SHP77 treated with DMSO at 0.1 percent for 48 hours (cell line): ENCODE results near the gene TECTA.
"Not testable (repeated sequence)": the region's sequence is repeated elsewhere in the genome, so short reads cannot be mapped to it uniquely, and the experiment has no call there.

Experiments
- DNase-seq: peaks from one replicate; lab custom pipeline; 2025; lab: John Stamatoyannopoulos, UW

The TECTA gene

DNA sequence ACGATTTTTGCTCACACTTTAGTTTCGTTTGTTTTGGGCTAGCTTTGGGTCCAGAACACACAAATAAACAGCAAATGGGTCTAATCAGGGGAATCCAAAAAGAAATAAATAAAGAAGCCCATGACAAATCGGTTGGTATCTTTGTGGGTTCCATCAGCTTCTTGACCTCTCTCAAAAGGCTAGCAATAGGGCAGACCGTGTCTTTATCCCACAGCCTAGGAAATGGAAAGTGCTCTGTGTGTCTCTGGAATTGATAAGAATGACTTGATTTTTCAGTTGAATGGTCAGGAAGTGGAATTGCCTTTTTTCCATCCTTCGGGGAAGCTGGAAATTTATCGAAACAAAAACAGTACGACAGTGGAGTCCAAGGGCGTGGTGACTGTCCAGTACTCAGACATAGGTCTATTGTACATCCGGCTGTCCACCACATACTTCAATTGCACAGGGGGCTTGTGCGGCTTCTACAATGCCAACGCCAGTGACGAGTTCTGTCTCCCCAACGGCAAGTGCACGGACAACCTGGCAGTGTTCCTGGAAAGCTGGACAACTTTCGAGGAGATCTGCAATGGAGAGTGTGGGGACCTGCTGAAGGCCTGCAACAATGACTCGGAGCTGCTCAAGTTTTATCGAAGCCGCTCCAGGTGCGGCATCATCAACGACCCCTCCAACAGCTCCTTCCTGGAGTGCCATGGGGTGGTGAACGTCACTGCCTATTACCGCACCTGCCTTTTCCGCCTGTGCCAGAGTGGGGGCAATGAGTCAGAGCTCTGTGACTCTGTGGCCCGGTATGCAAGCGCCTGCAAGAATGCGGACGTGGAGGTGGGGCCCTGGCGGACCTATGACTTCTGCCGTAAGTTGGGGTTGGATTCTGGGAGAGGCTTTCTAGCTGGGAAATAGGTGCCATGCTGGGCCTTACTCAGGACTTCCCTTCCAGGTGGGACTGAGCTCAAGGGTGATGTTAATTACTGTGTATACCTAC is 28.6 kb downstream of the TECTA start:
- DNase-seq: no peak

DNA sequence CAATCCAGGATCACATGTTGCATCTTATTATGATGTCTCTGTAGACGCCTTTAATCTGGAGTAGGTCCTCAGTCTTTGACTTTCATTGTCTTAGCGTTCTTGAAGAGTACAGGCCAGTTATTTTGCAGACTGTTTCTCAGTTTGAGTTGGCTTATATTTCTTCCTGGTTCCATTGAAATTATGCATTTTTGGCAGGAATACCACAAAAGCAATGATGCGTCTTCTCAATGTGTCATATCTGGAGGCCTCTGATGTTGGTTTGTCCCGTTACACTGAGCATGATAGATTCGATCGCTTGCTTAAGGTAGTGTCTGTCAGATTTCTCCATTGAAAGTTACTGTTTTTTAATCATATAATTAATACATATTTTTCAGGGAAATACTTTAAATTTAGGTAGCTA is 30.6 kb downstream of the TECTA start:
- no peak for DNase-seq

DNA sequence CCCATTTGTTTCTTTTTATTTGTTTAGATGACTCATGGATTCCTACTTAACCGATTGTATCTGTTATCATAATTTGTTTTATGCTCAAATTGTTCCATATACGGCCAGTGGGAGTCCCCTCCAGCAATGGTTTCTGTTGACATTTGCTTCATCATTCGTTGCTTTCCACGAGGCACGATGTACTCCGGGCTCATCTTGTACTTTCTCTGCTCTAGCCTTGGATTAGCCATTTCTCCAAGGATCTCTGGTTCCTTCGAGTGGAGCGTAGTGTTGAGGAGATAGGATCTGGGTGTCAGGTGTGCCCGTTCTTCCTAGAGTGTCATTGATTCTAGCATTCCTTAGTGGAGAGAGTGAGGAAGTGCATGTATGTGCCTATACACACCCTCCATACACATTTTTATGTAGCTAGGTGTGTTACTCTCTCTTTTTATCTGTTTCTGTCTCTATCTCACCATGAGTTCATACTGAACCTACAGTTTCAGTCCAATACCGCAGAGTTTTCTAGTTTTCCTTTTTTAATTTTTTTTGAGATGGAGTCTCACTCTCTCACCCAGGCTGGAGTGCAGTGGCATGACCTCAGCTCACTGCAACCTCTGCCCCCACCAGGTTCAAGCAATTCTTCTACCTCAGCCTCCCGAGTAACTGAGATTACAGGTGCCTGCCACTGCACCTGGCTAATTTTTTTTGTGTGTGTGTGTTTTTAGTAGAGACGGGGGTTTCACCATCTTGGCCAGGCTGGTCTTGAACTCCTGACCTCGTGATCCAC is 31.4 kb downstream of the TECTA start:
- peak; percentile 4 for DNase-seq

DNA sequence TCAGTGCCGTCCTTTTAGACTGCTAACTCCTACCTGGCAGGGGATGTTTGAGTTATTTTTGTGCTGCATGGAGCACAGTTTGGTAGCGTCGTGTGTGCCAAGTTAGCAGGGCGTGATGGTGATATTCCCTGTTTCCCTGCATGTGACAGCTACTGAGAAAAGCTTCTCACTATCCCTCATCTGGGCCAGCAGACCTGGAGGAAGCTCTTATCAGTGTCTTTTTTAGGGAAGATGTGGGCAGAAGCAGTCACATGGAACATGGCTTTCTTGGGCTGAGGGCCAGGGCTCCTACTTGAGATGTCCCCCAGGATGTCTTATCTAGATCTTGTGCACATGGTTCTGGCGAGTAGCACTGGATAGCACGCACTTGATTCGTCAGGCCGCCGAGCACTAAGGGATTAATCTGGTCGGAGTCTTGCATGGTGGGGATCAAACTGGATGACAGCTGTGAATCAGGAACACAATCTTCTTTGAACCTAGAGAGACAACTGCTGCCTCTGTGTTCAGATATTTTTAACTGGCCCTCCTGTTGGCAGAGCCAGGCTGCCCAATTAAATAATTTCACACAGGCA is 33.8 kb downstream of the TECTA start:
- no peak for DNase-seq

DNA sequence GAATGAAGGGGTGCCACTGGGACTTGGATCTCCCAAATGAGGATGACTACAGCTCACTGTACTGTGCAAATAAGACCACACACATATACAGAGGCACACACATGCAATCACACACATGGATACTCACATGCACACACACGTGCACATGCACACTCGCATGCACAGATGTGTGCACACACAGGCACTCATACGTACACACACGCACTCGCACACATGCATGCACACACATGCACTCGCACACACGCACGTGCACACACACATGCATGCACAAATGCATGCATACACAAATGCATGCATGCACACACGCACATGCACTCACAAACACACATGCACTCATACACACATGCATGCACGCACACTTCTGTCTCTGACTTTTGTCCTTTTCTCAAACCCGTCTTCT is 36.0 kb downstream of the TECTA start:
- no peak for DNase-seq

DNA sequence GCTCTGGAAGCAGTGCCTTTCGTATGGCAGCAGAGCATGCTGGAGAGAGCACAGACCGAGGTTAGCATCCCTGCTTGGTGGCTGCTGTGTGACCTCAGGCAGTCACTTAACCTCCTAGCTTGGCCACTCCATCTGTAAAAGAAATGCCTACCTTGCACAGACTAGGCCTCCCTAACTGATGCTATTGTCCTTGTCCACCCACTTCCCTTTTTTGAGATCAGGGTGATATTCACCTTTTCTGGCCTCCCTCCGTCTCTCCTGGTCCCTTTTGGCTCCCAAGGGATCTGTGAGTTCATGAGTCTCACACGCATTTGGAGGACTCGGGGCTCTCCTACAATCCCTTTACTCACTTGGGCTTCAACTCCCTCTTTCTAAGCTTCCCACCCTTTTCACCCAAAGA is 37.2 kb downstream of the TECTA start:
- no peak for DNase-seq

DNA sequence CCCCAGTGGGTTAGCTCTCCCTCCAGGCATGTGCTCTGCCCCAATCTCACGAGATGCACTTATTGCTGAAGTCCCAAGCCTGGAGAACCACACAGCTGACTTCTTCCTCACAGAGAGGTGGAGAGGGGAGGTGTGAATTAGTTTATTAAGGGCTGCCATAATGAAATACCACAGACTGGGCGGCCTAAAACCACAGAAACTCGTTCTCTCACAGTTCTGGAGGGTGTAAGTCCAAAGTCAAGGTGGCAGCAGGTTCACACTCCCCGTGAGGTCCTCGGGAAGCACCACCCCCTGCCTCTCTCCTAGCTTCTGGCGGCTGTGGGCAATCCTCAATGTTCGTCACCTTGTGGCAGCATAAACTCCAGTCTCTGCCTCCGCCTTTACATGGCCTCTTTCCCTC is 39.3 kb downstream of the TECTA start:
- no peak for DNase-seq

DNA sequence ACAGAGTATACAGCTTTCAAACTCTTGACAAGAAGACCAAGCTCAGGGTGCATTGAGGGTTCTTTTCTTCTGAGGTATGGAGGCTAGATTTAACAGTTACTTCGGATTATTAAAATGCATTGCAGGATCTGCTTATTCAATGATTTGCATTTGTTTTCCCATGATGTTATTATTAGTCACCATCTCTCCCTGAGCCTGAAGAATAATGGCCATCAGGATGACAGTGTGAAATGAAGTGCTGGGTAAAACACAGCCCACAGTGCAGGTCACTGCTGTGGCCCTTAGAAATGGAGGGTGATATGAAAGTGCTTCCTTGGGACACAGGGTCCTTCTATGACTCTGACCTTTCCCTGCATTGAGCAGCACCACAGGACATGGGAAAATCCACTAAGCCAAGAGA is 40.0 kb downstream of the TECTA start:
- no peak for DNase-seq

DNA sequence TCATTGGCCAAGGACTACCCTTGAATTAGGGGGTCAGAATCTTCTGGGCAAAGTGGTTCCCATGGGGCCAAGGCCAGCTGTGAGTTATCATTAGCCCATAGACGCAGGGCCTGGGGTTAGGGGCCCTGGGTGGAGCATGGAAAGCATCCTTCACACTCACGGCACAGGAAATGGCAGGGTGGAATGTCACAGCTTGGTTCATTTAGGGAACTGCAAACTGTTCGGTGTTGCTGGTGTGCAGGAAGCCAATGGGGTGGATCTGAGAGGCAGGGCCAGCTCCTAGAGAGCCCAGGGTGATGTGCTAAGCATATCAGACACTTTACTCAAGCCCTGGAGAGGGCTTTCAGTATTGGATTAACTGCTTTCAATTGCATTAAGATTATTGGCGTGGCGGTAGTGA is 42.9 kb downstream of the TECTA start:
- no peak for DNase-seq

DNA sequence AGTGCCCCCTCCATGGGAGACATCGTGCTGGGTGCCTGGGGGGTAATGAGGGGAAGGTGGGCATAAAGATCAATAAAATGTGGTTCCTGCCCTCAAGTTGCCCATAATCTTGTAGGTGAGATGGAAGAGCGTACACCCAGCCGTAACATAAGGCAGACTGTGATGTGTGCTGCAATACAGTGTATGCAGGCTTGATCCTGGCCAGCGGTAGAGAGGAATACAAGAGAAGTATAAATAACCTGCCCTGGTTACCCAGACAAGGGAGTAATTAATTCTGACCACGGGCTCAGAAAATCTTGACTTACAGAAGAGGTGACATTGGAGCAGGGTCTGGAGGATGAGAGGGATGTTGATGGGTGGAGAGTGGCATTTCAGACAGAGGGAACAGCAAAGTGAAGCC is 43.7 kb downstream of the TECTA start:
- no peak for DNase-seq

DNA sequence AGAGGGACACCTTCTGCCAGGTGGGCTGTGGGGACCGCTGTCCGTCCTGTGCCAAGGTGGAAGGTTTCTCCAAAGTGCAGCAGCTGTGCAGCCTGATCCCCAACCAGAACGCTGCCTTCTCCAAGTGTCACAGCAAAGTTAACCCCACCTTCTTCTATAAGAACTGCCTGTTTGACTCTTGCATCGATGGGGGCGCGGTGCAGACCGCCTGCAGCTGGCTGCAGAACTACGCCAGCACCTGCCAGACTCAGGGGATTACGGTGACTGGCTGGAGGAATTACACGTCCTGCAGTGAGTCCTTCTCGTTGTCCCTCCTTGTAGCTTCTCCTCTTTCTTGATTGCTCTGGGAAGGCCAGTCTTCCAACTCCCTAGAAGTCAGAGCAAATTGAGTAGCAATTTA is 44.8 kb downstream of the TECTA start:
- DNase-seq: no peak

DNA sequence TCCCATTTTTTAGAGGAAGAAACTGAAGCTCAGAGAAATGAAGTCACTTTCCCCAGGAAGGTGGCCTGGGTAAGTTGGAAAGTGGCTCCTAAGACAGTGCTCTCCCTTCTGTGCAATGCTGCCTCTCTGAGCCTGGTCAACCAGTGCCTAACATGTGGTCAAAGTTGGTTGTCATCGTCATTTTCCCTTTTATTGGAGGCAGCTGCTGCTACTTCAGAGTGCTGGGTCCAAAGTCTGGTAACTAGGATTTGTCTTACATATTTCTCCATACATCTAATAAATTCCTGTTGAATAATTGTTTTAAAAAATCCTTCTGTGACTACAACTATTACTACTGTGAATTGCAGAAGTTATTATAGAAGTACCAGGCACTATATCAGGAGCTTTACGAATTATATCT is 48.1 kb downstream of the TECTA start:
- no peak for DNase-seq

DNA sequence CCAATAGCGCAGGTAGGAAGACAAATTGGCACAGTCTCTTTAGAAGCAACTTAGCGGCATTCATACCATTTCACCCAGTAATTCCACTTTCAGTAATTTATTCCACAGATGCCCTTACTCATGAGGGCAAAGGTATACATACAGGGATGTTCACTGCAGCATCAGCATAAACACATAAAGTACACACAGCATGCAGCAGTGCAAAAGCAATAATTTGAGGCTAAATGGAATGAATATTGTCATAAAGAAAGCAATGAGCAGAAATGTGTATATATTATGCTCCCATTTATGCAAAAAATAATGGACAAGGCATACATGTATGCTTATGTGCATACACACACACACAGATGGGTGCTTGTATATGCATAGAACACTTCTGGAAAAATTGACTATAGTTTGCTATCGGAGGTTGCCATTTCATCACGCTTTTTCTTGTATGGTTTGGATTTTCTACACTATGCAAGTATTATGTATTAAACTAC is 50.2 kb downstream of the TECTA start:
- no peak for DNase-seq

DNA sequence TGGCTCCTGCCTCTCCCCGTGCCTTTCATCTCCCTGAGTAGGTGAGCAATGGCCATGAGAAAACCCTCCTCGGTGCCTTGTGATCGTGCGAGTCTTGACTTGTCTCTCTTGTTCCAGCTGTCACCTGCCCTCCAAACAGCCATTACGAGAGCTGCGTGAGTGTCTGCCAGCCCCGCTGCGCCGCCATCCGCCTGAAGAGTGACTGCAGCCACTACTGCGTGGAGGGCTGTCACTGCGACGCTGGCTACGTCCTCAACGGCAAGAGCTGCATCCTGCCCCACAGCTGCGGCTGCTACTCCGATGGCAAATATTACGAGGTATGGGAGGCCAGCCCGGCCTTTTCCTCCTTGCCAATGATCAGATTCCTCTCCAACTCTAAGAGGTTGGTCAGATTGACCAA is 51.7 kb downstream of the TECTA start:
- peak; percentile 67 for DNase-seq

DNA sequence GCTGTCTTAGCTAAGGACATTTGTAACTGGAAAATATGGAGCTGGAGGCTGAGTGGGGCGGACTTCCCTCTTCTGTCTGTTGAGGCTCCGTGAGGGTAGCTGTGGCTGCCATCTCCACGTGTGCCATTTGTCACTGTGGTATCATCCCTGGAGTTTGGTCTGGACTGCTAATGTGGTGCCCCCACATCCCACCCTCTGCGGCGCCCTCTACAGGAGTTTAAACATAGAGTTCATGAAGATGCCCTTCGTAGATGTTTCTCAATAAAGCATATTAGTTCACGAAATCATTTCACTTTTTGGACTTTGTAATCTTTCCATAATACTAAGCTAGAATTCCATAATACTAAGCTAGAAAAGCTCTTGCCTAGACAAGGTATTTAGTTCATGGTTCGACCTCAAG is 52.4 kb downstream of the TECTA start:
- DNase-seq: peak; percentile 36

DNA sequence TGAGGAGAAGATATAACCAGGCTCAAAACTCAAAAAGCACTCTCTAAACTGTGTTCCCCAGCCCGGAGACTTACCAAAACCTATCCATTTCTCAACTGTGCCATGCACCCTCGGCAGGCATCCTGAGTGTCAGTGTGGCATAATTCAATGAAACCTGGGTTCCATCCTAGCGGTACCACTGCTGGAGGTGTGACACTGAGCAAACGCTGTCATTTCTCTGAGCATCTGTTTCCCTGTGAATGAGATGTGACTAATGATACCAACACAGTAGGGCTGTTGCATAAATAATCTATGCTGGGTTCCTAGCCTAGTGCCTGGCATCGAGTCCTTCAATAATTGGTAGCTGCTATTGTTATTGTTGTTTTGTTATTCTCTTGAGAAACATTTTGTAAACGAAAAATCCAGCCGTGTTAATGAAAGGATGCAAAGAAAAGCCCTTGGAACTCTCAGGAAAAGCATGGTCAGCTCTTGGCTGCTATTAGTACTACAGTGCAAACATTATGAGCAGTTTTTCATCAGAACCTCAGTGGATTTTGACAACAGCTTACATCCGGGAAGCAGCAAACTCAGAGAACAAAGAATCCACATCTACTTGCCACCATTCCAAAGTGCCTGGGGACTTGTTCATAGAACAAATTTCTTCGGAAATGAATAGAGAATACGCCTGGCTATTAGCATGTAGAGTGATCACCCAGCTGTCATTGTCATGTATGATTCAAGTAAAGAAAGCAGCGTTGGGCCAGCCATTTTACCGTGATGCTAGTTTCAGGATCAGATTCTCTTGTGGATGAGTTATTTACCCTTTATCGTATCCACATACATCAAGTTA is 53.7 kb downstream of the TECTA start:
- no peak for DNase-seq

DNA sequence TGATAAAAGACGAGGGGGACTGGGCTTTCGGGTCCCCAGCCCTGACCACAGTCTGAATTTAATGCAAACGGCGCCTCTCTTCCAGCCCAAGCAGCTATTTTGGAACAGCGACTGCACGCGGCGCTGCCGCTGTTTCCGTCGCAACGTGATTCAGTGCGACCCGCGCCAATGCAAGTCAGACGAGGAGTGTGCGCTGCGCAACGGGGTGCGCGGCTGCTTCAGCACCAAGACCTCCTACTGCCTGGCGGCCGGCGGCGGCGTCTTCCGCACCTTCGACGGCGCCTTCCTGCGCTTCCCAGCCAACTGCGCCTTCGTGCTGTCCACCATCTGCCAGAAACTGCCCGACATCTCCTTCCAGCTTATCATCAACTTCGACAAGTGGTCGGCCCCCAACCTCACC is 56.7 kb downstream of the TECTA start:
- no peak for DNase-seq

DNA sequence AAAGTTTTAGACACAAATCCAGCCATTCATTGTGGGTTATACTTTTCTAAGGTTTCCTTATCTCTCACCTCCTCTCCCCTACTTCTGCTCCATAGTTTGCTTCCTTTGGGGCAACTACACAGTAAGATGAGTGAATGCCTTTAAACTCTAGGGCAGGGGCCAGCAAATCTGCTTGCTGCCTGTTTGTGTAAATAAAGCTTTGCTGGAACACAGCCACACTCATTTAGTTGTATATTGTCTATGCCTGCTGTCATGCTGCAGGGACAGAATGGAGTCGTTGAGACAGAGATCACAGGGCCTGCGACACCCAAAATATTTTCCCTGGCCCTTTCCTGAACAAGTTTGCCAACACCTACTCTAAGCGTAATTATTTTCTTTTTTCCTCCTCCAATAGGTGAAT is 58.7 kb downstream of the TECTA start:
- DNase-seq: no peak

DNA sequence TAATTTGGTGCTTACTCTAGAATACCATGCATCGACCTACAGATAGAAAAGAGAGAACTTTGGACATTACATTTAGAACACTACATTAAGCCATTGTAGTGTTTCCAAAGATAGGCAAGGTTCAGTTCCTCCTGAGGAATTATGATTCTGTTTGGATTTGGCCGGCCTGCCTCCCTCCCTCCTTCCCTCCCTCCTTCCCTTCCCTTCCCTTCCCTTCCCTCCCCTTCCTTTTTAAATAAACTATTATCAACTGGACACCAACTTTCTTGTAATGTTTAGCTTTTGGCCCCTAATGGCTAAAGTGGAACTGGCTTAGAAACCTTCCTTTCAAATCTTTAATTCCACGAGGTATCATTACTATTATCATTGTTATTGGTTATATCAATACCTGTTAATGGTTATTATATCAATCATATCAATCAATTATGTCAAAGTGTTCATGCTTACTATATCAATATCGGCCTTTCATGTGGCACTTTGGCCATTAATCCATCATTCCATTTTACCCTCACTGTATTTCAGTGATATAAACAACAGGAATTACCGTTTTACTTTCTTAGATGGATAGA is 60.4 kb downstream of the TECTA start:
- DNase-seq: no peak

DNA sequence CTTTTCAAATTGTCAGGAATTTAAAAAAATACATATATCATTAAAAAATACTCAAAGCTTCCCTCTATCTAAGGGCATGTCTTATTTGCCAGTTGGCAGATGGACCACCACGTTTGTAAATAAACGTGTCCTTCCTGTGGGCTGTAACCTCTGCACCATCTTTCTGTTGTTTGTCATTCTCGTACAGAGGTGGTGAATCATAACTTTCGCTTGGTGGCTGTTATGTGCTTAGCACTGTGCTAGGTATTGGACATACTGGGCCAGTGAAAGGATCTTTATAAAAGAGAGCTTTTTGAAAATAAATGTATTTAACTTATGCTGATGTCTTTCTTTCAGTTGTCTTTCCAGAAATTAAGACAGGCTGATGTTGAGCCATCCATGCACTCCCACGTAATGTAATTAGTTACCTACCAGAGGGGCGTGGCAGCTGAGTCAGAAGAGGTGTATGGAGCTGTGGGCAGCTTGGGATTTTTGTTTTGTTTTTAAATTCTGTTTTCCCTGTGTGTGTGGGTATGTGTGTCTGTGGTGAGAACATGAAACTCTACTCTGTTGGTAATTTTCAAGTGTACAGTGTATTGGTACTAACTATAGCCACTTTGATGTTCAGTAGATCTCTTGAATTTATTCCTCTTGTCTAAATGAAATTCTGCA is 62.7 kb downstream of the TECTA start:
- no peak for DNase-seq

DNA sequence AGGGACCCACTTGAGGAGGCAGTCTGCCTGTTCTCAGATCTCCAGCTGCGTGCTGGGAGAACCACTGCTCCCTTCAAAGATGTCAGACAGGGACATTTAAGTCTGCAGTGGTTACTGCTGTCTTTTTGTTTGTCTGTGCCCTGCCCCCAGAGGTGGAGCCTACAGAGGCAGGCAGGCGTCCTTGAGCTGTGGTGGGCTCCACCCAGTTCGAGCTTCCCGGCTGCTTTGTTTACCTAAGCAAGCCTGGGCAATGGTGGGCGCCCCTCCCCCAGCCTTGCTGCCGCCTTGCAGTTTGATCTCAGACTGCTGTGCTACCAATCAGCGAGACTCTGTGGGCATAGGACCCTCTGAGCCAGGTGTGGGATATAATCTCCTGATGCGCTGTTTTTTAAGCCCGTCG is 76.6 kb downstream of the TECTA start:
- DNase-seq: not testable (repeated sequence)
